CD8-positive, alpha-beta memory T cell (primary cell): ENCODE measurements around the gene SMYD3. TPM values are rescaled to one million over a fixed set of nuclear protein-coding genes. Genes with fewer than 3 reads are reported as not detected.

Source experiments
- CTCF ChIA-PET: fragments of 350-600 bp; sonication (Branson Sonifier 250); formaldehyde crosslinking; loops from one replicate; lab custom pipeline; 2021; ENCODE audit warnings: antibody characterized with exemption; lab: Charles Lee
- POLR2A ChIA-PET: fragments of 350-600 bp; sonication (Branson Sonifier 250); formaldehyde crosslinking; loops from one replicate; lab custom pipeline; 2021; ENCODE audit warnings: antibody characterized with exemption; lab: Charles Lee
- DNase-seq, 5 donors: peaks; one replicate each; pipeline versions ENCODE4 v3.0.0 to v3.0.0-alpha.2; 2020 to 2022; ENCODE audit warnings: mixed read lengths in 1 of 5
- H3K27ac ChIP-seq: one replicate; pipeline ENCODE4 v1.7.0; 2013; ENCODE audit warnings: low read depth, mild to moderate bottlenecking, low read length, moderate library complexity
- H3K27me3 ChIP-seq: 2 replicates; pipeline ENCODE4 v1.7.0; 2013; ENCODE audit warnings: low read length, mild to moderate bottlenecking; ENCODE audit not compliant: insufficient read depth, poor library complexity, severe bottlenecking
- H3K36me3 ChIP-seq: 2 replicates; pipeline ENCODE4 v1.7.0; 2013; ENCODE audit warnings: mild to moderate bottlenecking, low read length, moderate library complexity; ENCODE audit not compliant: insufficient read depth
- H3K4me1 ChIP-seq: 2 replicates; pipeline ENCODE4 v1.7.0; 2013; ENCODE audit warnings: mild to moderate bottlenecking, low read length, moderate library complexity; ENCODE audit not compliant: insufficient read depth
- H3K4me3 ChIP-seq: 2 replicates; pipeline ENCODE4 v1.7.0; 2013; ENCODE audit warnings: mild to moderate bottlenecking, low read length
- H3K9me3 ChIP-seq: 2 replicates; pipeline ENCODE4 v1.7.0; 2013; ENCODE audit warnings: mild to moderate bottlenecking, low read length
- H3K27ac Mint-ChIP-seq, 8 donors: one replicate each; pipeline ENCODE4 v1.8.0; 2020 to 2021; ENCODE audit warnings: mixed read lengths in 8 of 8, mild to moderate bottlenecking in 6 of 8, inconsistent platforms in 3 of 8, moderate library complexity in 3 of 8
- H3K27me3 Mint-ChIP-seq, 2 donors: one replicate each; pipeline ENCODE4 v1.8.0; 2020 to 2021; ENCODE audit warnings: mixed read lengths in 2 of 2, mild to moderate bottlenecking in 1 of 2, moderate library complexity in 1 of 2
- H3K36me3 Mint-ChIP-seq, 3 donors: one replicate each; pipeline ENCODE4 v1.8.0; 2020 to 2021; ENCODE audit warnings: mixed read lengths in 3 of 3, inconsistent platforms in 1 of 3, mild to moderate bottlenecking in 1 of 3
- H3K4me1 Mint-ChIP-seq, 3 donors: one replicate each; pipeline ENCODE4 v1.8.0; 2020 to 2021; ENCODE audit warnings: mixed read lengths in 3 of 3, inconsistent platforms in 1 of 3, mild to moderate bottlenecking in 1 of 3
- H3K4me3 Mint-ChIP-seq, 7 donors: one replicate each; pipeline ENCODE4 v1.8.0; 2020 to 2021; ENCODE audit warnings: mixed read lengths in 7 of 7, mild to moderate bottlenecking in 6 of 7, moderate library complexity in 4 of 7, inconsistent platforms in 2 of 7
- H3K9me3 Mint-ChIP-seq, 5 donors: one replicate each; pipeline ENCODE4 v1.8.0; 2020 to 2022; ENCODE audit warnings: mixed read lengths in 5 of 5, mild to moderate bottlenecking in 3 of 5, moderate library complexity in 2 of 5, inconsistent platforms in 1 of 5
- polyA plus RNA-seq: library from polyadenylated mRNA; unstranded; fragments of 300-500 nt; fragmentation: Illumina TruSeq; gene quantifications from one replicate; pipeline ENCODE4 v1.2.3, GENCODE V29; 2021
- total RNA-seq, 2 experiments: library from RNA; stranded (reverse); gene quantifications; one replicate each; pipeline ENCODE4 v1.2.3, GENCODE V29; 2021

SMYD3 gene
- total and polyA plus RNA-seq, 3 experiments from 2014 or later = 12.4 to 31.7 (median 14.5) TPM

GRCh38 chr1:246117066-246117791 is 389.9 kb downstream of the SMYD3 start:
- H3K36me3 Mint-ChIP-seq = peaks cover 5 to 23% (median 17%) of the 10 kb centered on the region in 3 donors
- H3K4me3 Mint-ChIP-seq = peak overlapping the region; percentile 35 to 73 (median 57)
- peaks cover 6 to 22% (median 16%) of the 10 kb centered on the region in 3 donors for H3K4me1 Mint-ChIP-seq
- Histone ChIP-seq H3K9me3 (no peaks in the 10 kb centered on the region), H3K27ac (no peak overlapping the region), H3K36me3 (no peaks in the 10 kb centered on the region), H3K4me3 (no peak overlapping the region), H3K4me1 (peaks cover 7% of the 10 kb centered on the region), H3K27me3 (no peaks in the 10 kb centered on the region)
- POLR2A ChIA-PET = interaction anchor here (0.7 kb wide), 1 partner anchor 11 kb away, joined by 3 read pairs; no protein-coding TSS in a partner anchor
- no peaks in the 10 kb centered on the region for H3K27me3 Mint-ChIP-seq
- H3K9me3 Mint-ChIP-seq = peaks cover 0 to 5% (median 0%) of the 10 kb centered on the region in 5 donors
- H3K27ac Mint-ChIP-seq = peak overlapping the region; percentile 30 to 94 (median 76)
- DNase-seq = peak in 4 of 5 donors; percentile 6 to 84 (median 54)
- CTCF ChIA-PET = interaction anchor here (0.7 kb wide), 1 partner anchor 24 kb away, joined by 3 read pairs; no protein-coding TSS in a partner anchor

- H3K36me3 Mint-ChIP-seq = peaks cover 3 to 16% (median 9%) of the 10 kb centered on the region in 3 donors
- Histone ChIP-seq H3K27me3 (no peaks in the 10 kb centered on the region), H3K36me3 (no peaks in the 10 kb centered on the region), H3K9me3 (no peaks in the 10 kb centered on the region), H3K4me3 (no peak overlapping the region), H3K4me1 (peaks cover 7% of the 10 kb centered on the region), H3K27ac (peak overlapping the region; percentile 48)
- no peaks in the 10 kb centered on the region for H3K27me3 Mint-ChIP-seq
- POLR2A ChIA-PET = no interaction called here
- CTCF ChIA-PET = no interaction called here
- H3K27ac Mint-ChIP-seq = no peak overlapping the region
- peaks cover 6 to 22% (median 16%) of the 10 kb centered on the region in 3 donors for H3K4me1 Mint-ChIP-seq
- H3K4me3 Mint-ChIP-seq = no peak overlapping the region
- no peak for DNase-seq
- peaks cover 0 to 3% (median 0%) of the 10 kb centered on the region in 5 donors for H3K9me3 Mint-ChIP-seq
These were observed 392.7 kb downstream of the SMYD3 start for GRCh38 chr1:246114369-246114768.

- peaks cover 6 to 22% (median 16%) of the 10 kb centered on the region in 3 donors for H3K4me1 Mint-ChIP-seq
These were observed 393.5 kb downstream of the SMYD3 start for GRCh38 chr1:246113555-246114095.

GRCh38 chr1:246111570-246111969 is 395.5 kb downstream of the SMYD3 start:
- Mint-ChIP-seq H3K4me3 (no peak overlapping the region), H3K4me1 (peaks cover 0 to 6% (median under 1%) of the 10 kb centered on the region in 3 donors), H3K27ac (no peak overlapping the region), H3K9me3 (peaks cover 0 to 3% (median 0%) of the 10 kb centered on the region in 5 donors), H3K27me3 (no peaks in the 10 kb centered on the region), H3K36me3 (peaks cover 3 to 16% (median 7%) of the 10 kb centered on the region in 3 donors)
- ChIA-PET POLR2A (interaction anchor here (0.5 kb wide), 1 partner anchor 11 kb away, joined by 4 read pairs; no protein-coding TSS in a partner anchor), CTCF (no interaction called here)
- H3K9me3 ChIP-seq = no peaks in the 10 kb centered on the region
- H3K4me3 ChIP-seq = no peak overlapping the region
- no peaks in the 10 kb centered on the region for H3K27me3 ChIP-seq
- DNase-seq = no peak
- H3K4me1 ChIP-seq = peaks cover 3% of the 10 kb centered on the region
- no peaks in the 10 kb centered on the region for H3K36me3 ChIP-seq
- H3K27ac ChIP-seq = no peak overlapping the region

More at GRCh38 chr1:246113555-246114095, 393.5 kb downstream of the SMYD3 start:
- Mint-ChIP-seq H3K27ac (no peak overlapping the region), H3K9me3 (peaks cover 0 to 3% (median 0%) of the 10 kb centered on the region in 5 donors), H3K27me3 (no peaks in the 10 kb centered on the region), H3K36me3 (peaks cover 3 to 16% (median 7%) of the 10 kb centered on the region in 3 donors), H3K4me3 (no peak overlapping the region)
- H3K27me3 ChIP-seq = no peaks in the 10 kb centered on the region
- POLR2A ChIA-PET = no interaction called here
- CTCF ChIA-PET = no interaction called here
- H3K9me3 ChIP-seq = no peaks in the 10 kb centered on the region
- no peak for DNase-seq
- H3K4me1 ChIP-seq = peaks cover 7% of the 10 kb centered on the region
- H3K36me3 ChIP-seq = no peaks in the 10 kb centered on the region
- no peak overlapping the region for H3K4me3 ChIP-seq
- peak overlapping the region; percentile 48 for H3K27ac ChIP-seq

- CTCF ChIA-PET = no interaction called here
- Mint-ChIP-seq H3K4me1 (no peaks in the 10 kb centered on the region), H3K27ac (peak overlapping the region in 1 of 8 donors; percentile 16), H3K36me3 (peaks cover 3 to 16% (median 11%) of the 10 kb centered on the region in 3 donors), H3K27me3 (no peaks in the 10 kb centered on the region), H3K4me3 (no peak overlapping the region), H3K9me3 (peaks cover 0 to 3% (median 0%) of the 10 kb centered on the region in 5 donors)
- H3K9me3 ChIP-seq = no peaks in the 10 kb centered on the region
- peak overlapping the region; percentile 14 for H3K27ac ChIP-seq
- no peak overlapping the region for H3K4me3 ChIP-seq
- no peak for DNase-seq
- H3K27me3 ChIP-seq = no peaks in the 10 kb centered on the region
- no peaks in the 10 kb centered on the region for H3K4me1 ChIP-seq
- H3K36me3 ChIP-seq = no peaks in the 10 kb centered on the region
- POLR2A ChIA-PET = no interaction called here
These were observed 396.5 kb downstream of the SMYD3 start for GRCh38 chr1:246110343-246111219.

- Mint-ChIP-seq H3K36me3 (peaks cover 0 to 14% (median 9%) of the 10 kb centered on the region in 3 donors), H3K4me1 (no peaks in the 10 kb centered on the region), H3K4me3 (no peak overlapping the region), H3K9me3 (peaks cover 0 to 3% (median 0%) of the 10 kb centered on the region in 5 donors), H3K27ac (peak overlapping the region in 2 of 8 donors; percentile 1 to 32), H3K27me3 (no peaks in the 10 kb centered on the region)
- Histone ChIP-seq H3K27me3 (no peaks in the 10 kb centered on the region), H3K27ac (no peak overlapping the region), H3K4me3 (no peak overlapping the region), H3K4me1 (no peaks in the 10 kb centered on the region), H3K36me3 (no peaks in the 10 kb centered on the region), H3K9me3 (no peaks in the 10 kb centered on the region)
- POLR2A ChIA-PET = no interaction called here
- CTCF ChIA-PET = no interaction called here
- DNase-seq = no peak
These were observed 398.7 kb downstream of the SMYD3 start for GRCh38 chr1:246108278-246108925.

GRCh38 chr1:246107516-246108277 is 399.4 kb downstream of the SMYD3 start:
- H3K36me3 ChIP-seq = no peaks in the 10 kb centered on the region
- no peaks in the 10 kb centered on the region for H3K4me1 ChIP-seq
- ChIA-PET CTCF (no interaction called here), POLR2A (no interaction called here)
- no peaks in the 10 kb centered on the region for H3K4me1 Mint-ChIP-seq
- no peak overlapping the region for H3K27ac ChIP-seq
- H3K27me3 Mint-ChIP-seq = no peaks in the 10 kb centered on the region
- no peak for DNase-seq
- H3K36me3 Mint-ChIP-seq = peaks cover 0 to 21% (median 7%) of the 10 kb centered on the region in 3 donors
- H3K4me3 Mint-ChIP-seq = no peak overlapping the region
- peaks cover 0 to 3% (median 0%) of the 10 kb centered on the region in 5 donors for H3K9me3 Mint-ChIP-seq
- no peaks in the 10 kb centered on the region for H3K27me3 ChIP-seq
- H3K9me3 ChIP-seq = no peaks in the 10 kb centered on the region
- no peak overlapping the region for H3K4me3 ChIP-seq
- H3K27ac Mint-ChIP-seq = peak overlapping the region in 1 of 8 donors; percentile 48
